CD4-positive, alpha-beta T cell treated with Interleukin-15 for 1 hour (primary cell): ENCODE data around the gene TUB.

Experiments
- DNase-seq: peaks from one replicate; pipeline ENCODE4 v3.0.0-alpha.2; 2020

The TUB gene, protein sequence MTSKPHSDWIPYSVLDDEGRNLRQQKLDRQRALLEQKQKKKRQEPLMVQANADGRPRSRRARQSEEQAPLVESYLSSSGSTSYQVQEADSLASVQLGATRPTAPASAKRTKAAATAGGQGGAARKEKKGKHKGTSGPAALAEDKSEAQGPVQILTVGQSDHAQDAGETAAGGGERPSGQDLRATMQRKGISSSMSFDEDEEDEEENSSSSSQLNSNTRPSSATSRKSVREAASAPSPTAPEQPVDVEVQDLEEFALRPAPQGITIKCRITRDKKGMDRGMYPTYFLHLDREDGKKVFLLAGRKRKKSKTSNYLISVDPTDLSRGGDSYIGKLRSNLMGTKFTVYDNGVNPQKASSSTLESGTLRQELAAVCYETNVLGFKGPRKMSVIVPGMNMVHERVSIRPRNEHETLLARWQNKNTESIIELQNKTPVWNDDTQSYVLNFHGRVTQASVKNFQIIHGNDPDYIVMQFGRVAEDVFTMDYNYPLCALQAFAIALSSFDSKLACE

DNA sequence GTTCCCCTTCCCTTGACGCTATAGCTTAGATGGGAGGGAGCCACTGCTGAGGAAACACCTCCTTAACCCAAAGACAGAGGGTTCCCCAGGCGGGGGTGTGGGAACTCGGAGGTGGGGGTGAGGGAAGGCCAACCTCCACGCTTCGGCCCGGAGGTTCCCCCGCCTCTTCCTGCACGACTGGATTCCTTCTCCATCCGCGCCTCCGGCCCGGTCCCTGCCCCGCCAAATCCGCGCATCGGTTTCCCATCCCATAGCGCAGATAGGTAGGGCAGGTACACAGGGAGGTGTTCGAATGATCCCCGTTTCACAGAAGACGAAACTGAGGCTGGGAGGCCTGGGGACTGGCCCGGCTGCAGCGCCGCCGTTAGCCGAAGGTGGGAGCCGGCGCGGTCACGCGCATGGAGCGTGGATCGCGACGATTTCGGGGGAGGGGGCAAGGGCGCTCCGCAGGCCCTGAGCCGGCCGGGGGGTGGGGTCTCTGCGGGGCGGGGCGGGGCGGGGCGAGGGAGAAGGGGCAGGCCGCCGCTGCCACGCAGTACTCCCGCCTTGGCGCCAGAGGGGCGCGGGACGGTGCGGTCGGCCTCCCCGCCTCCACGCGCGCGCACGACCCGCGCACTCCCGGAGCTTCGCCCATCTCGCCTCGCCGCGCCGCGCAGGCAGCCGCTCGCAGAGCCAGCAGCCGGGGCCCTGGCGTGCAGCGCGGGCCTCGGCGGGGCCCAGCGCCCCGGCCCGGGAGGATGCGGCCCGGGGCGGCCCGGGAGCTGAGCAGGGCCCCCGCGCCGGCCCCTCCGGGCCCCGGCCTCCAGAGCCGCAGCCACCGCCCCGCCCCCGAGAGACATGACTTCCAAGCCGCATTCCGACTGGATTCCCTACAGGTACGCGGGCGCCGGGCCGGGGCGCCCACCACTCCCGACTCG lies at the start of gene TUB:
Gene TUB, plus strand, starts transcription at position 538 of the 917 bp plus-strand sequence. Its CDS starts 300 bp downstream, at position 838.
- no peak for DNase-seq

DNA sequence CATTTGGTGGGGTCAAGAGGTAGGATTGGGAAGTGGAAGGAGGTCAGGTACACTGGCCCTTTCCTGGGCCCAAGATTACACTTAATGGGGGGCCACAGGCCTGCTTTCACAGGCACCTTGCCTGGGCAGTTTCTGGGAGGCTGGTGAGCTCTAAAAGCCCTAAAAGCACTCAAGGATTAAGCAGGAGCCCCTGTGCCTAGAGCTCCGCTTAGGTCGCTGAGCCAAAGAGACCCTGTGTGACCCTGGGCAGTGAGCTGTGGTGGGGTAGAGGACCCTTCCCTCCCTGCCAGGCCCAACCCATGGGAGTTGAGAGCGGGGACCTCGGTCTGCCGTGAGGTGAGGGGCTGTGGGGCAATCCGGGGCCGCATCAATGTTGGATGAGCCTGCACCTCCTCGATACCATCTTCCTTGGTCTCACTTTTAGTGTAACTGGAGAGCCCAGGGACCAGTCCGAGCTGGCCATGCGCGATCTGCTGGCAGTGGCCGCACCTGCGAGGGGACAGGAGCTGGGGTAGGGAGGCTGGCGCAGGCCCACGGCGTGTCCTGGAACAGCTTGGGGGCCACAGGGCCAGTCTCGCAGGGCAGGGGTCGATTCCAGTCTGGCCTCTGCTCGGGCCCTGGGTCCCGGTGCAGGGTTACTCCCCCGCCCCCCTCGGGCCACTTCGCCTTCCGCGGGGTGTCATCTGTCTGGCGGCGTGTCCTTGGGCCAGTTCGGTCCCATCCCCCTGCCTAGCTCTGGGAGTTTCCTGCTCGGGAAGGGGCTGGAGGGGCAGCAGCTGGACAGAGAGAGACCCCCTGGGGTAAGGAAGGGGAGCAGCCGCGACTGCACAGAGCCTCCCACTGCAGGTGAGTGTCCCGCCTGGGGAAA lies 49.5 kb upstream of the TUB start:
- DNase-seq = no peak

DNA sequence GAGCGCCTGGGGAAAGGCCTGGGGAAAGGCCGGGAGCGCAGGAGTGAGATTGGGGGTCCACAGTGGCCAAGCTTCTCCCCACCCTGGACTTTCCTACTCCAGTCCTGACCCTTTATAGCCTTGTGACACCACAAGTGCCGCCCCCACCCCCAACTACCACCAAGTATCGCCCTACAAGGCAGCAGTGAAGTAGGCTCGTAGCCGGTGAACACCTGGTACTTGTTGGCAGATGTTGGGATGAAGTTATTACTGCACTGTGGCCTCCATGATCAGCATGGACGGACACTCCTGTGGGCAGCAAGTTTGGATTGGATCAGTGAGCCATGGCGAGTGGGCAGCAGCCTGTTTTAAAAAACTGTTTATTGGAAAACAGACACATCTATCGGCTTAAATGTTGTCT lies 48.9 kb upstream of the TUB start:
- no peak for DNase-seq

GRCh38 chr11:8032576-8033304 lies 48.3 kb upstream of the TUB start:
- DNase-seq = no peak

- peak; percentile 35 for DNase-seq
These were observed 47.5 kb upstream of the TUB start for GRCh38 chr11:8033305-8034105.

GRCh38 chr11:8034106-8034585 lies 46.9 kb upstream of the TUB start:
- DNase-seq = no peak

DNA sequence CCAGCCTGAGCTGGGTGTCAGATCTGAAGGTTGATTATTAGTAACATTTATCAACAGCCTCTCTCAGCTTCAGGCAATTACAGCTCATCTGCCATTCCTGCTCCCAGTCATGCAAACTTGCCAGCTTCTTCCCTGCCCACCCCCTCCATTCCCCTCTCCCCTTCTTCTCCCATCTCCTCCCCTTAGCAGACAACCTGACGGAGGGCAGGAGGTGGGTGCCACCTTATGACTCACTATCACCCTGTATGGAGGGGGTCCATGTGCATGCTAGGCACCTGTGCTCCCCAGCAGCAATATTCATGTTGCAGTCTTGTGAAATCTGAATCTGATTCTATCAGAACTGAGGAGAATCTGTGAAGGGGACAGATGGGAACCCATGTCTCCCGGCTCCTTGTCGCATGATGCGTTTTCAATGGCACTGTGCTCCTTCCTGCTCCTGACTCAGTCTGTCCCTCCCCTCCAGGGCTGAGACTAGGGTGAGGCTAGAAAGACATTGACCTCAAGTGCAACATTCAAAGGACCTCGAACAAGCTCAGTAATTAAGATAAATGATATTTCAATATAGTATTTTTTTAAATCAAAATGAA lies 46.3 kb upstream of the TUB start:
- DNase-seq = no peak

DNA sequence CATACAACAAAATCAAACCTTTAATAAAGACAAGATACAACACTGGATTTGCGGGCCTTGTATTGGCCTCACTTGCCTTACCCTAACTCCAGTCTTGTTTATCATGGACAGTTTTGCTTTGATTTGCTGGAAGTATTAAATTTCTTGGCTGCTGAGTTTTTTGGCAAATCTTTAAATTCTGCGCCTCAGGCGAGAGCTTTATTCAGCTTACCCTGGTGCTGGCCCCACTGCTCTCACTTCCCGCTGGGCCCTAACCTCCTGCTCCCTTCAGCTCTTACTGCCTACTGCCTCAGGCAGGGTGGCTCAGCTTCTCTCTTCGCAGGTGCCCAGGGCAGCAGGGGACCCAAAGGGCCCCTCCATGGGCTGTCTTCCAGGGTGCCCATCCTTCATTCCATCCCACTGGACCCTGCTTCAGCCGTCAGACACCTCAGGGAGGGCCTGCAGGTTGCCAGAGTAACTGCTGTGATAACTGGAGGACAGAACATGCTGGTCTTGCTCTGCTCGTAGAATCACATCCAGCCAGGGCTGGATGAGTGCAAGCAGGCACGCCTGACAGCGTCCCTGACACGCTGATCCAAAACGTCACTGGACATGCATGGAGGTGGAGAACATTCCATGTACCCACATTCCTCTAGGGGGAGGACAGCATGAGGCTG lies 45.7 kb upstream of the TUB start:
- no peak for DNase-seq

DNA sequence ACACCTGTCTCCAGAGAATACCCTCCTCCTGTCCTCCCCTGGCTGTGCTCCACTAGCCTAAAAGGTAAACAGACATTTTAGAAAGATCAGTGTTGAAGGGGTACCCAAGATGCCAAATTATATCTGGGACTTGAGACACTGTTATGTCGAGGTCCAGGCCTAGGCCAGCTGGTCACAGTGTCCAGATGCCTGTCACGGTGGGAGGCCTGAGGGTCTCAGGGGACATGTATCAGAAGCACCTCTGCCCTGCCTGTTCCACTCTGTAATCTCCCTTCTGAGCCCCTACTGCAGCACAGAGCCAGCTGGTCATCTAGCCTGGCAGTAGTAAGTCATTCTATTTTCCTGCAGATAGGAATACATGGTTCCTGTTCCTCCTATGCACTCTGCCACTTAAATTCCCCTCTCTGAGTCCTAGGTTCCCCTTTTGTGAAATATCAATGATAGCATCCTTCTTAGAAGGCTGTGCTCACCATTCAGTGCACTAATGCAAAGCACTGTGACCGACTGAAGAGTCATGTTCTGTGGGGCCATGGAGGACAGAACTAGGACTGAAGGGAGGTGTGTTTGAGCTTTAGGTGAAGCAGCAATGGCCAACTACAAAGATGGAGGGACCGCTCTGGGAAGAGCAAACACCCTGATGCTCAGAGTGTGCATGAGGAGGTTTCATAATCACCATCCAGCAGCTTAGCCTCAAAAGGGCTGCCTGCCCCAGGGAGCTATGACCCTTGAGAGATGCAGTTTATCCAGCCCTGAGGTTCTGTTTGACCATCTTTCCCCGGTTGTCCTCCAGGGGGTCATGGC lies 44.8 kb upstream of the TUB start:
- no peak for DNase-seq

- DNase-seq = no peak
These were observed 44.0 kb upstream of the TUB start for GRCh38 chr11:8036986-8037385.

GRCh38 chr11:8038393-8038792 lies 42.6 kb upstream of the TUB start:
- no peak for DNase-seq

GRCh38 chr11:8038811-8039529 lies 42.0 kb upstream of the TUB start:
- no peak for DNase-seq

GRCh38 chr11:8039530-8040260 lies 41.3 kb upstream of the TUB start:
- DNase-seq = no peak

GRCh38 chr11:8040261-8040920 lies 40.6 kb upstream of the TUB start:
- no peak for DNase-seq

- DNase-seq = no peak
These were observed 40.1 kb upstream of the TUB start for GRCh38 chr11:8040921-8041285.

DNA sequence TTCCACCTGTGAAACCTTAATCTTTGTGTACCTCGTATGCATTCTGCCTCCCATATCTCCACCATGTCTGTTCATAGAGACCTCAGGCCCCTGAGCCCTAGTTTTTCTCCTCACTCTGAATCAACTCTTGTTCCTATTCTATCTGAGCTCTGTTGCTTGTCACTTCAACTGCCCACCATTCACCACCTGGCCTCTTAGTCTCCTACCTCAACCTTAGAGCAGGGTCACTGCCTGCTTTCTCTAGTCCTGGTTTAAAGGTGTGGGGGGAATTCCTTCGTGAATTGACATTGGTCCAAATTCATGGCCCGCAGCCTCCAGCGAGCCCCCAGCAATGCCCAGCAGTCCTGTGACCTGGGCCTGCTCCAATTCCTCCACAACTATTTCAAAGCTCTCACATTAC lies 39.4 kb upstream of the TUB start:
- DNase-seq = no peak

- no peak for DNase-seq
These were observed 37.3 kb upstream of the TUB start for GRCh38 chr11:8043756-8044155.
